ENCODE results near the gene AATK.
A peak's percentile ranks its signal among the peaks of the same experiment; 100 is the strongest.

Gene AATK

DNA sequence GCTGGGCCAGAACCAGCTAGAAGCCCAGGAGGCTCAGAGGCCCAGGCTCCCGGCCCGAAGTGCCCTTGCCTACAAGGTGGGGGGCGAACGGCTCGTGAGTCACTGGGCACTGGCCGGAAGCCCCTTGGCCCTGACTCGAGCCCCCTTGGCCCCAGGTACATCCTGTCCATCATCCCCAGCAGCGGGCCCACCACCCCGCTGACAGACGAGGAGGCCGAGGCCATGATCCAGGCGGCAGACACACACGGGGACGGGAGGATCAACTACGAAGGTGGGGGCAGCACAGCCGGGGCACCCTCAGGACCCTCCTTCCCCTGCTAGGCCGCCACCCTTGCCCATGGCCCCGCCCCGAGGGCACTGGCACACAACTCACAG, 15.8 kb upstream of the AATK start:
- DNase-seq = no peak

DNA sequence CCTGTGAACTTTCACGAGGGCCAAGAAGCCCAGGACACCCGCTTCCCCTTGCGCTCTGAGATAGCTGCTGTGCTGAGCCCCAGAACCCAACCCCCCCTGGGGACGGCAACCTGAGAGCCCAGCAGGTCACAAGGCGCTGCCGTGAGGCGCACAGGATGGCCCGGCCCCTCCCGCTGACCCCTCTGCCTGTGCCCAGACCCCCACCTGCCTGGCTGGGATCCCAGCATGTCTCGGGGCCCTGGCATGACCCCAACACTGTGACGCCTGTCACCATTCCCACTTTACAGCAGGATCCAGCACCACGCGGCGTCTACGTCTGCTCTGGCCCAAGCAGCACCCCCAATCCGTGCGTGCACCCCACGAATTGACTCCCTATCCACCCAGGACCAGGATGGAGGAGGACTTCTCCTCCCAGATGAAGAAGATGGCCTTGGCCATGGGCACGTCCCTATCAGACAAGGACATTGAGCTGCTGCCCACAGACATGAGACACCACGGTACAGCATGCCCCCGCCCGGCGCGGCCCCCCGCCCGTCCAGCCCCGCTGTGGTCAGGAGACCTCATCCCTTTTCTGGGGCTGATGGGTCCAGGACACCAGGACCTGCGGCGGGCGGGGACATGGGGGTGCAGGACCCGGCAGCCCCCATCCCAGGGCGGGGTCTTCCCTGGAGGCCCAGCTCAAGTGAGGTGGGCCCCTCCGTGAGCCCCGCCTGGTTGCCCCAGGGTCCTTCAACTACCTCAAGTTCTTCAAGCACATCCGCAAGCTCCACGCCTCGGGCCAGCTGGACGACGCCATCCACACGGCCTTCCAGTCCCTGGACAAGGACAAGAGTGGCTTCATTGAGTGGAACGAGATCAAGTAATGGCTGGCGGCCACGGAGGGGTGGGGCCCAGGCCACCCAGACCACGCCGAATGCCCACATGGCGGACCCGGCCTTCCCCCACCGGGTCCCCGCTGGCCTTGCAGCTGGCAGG, 15.1 kb upstream of the AATK start:
- DNase-seq = no peak

DNA sequence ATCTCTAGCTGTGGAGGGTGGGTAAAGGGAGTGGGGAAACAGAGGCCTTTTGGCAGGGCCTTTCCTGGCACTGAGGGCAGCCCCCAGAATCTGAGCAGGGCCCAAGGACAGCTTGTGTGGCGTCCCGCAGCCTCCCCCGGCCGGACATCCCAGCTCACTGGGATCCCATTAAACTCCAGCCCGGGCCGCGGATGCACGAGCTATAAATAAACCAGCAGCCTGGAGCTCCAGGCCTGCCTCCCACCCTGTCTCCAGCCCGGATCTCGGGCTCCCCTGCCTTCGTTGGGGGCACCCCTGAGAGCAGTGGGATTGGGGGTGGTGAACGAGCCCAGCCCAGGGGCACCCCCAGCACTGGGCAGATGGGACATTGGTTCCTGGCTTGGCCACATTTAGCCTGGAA, 13.8 kb upstream of the AATK start:
- DNase-seq = no peak

DNA sequence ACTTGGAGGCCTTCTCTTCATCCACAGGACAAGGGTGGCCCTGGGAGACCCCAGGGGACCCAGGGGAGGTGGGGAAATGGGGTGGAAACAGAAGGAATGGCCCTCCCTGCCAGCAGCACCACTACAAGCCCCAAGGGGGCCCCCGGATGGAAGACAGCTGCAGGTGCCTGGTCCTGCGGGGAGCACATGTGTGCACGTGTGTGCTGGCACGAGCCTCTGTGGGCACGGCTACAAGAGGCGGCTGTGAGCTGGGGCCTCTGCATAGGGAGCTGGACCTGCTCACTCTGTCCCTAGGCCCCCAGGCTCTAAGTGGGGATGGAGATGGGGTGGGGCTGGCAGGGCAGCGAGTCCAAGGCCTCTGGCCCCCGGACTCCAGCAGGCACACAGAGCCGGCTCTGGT, 13.2 kb upstream of the AATK start:
- no peak for DNase-seq

DNA sequence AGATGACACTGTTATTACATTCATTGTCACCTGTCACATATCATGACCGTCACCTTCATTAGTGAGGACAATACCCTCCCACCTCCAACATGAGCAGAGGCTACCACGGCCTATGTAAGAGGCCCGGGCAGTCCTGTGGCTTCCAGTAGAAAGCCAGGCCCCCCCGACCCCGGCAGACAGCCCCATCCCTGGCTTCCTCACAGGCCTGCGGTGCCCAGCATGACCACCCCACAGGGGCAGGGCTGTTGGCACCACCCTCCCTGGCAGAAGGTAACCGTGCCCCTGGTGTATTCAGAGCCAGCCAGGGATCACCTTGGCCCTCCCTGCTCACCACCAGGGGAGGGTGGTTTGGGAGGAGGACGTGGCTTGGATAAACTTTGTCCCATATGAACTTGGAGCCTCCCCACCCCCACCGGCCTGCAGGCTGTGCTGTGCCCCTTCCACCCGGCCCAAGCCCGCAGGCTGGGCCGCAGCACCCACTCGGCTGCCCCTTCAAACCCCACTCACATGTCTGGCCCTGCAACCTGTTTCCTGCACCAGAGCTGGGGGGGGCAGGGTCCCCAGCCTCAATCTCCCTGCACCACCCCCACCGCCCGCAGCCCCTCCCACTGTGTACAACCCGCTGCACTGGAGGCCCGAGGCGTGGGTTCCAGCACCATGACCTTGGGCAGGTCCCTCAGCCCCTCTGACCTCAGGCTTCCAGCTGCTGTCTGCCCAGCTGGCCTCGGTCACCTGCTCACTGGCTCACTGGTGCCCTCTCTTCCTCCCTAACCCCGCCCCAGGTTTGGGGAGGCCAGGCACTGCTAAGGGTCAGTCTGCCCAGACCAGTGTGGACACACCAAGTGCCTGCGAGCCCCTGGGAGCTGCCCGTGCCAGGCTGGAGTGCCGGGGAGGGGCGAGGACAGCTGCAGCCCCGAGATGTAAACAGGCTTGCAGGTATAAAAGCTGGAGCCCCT, 12.4 kb upstream of the AATK start:
- no peak for DNase-seq

DNA sequence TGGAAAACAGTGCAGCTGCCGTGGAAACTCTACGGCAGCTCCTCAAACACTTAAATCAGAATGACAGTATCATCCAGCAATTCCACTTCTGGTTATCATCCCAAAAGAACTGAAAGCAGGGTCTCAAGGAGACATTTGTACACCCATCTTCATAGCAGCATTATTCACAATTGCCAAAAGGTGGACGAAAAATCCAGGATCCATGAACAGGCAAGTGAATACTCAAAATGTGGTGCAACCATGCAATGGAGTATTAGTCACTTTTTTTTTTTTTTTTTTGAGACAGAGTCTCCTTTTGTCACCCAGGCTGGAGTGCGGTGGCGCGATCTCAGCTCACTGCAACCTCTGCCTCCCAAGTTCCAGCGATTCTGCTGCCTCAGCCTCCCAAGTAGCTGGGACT, 10.6 kb upstream of the AATK start:
- DNase-seq = no peak

DNA sequence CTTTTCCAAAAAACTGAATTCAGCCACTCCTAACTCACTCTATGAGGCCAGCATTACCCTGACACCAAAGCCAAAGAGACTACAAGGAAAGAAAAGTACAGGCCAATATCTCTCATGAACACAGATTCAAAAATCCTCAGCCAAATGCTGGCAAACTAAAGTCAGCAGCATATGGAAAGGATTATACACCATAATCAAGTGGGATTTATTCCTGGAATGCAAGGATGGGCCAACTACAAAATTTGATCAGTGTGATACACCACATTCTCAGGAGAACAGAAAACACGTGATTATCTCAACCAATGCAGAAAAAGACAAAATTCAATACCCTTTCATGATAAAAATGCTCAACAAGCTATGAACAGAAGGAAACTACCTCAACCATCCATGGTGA, 7.7 kb upstream of the AATK start:
- no peak for DNase-seq

DNA sequence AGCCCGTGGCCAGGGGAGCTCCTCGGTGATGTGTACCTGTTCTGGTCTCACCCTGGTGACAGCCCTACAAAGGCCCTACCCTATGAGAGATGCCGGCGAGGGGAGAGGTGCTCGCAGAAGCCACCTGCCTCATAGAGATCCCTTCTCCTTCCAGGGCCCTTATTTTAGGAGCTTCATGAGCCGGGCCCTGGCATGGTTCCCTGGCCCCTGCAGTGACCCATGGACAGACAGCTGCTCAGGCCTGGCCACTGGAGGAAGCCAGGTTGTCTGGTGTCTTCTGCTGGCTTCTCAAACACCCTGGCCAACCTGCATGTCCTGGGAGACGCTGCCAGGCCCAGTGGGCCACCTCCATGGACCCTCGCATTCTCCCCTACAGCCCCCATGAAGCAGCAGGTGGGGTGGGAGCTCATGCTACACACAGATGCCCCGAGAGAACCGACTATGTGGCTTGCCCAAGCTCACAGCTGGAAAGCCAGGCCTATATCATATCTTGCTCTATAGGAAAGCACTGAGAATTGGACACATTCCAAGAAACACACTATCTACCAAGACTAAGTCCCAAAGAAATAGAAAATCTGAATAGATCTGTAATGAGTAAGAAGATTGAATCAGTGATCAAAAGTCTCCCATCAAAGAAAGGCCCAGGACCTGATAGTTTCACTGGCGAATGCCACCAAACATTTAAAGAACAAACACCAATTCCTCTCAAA, 7.2 kb upstream of the AATK start:
- no peak for DNase-seq

DNA sequence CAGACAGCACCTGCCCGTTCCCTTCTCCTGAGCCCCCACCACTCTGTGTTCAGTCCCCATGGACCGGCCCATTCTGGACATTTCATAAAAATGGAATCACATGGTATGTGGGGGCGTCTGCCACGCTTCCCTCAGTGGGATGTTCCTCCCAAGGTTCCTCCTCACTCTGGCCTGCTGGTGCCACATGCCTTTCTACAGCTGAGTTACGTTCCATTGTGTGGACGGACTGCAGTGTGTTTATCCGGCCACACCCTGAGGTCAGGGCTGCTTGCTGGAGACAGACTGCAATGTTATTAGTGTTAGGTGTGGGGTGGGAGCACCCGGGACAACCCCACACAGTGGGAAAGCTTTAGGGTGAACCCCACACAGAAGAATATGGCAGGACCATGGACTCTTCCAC, 5.9 kb upstream of the AATK start:
- DNase-seq = no peak

DNA sequence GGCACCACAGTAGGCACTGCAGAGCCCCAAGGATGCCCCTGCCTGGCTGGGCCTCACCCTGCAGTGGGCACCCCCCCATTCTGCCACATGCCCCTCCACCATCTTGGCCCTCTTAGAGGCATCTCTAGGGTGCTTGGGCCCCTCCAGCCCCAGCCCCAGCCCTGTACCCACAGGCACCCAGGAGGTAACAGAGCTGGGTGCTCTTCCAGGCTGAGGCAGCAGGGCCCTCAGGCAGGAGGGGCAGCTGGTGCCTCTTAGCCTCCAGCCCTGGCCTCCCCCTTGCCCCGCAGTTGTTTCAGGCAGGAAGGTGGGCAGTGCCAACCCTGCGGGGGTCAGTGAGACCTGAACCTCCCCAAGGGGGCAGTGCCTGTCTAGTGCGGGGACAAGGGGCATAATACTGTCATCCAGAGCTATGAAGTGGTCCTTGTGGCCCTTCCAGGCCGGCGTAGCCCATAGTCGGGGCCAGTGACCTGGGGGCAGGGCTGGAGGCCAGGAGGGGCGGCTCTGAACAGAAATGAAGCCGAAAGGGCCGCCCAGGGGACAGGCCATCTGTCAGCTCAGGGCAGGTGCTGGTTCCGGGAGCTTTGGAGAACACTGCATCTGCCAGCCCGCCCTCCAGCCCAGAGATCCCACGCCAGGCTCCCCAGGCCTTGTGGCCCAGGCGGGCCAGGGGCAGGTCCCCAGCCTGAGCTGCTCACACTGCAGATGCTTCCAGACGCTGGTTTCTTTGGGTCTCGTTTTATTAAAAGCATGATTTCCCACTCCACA, 4.9 kb upstream of the AATK start:
- DNase-seq = no peak

DNA sequence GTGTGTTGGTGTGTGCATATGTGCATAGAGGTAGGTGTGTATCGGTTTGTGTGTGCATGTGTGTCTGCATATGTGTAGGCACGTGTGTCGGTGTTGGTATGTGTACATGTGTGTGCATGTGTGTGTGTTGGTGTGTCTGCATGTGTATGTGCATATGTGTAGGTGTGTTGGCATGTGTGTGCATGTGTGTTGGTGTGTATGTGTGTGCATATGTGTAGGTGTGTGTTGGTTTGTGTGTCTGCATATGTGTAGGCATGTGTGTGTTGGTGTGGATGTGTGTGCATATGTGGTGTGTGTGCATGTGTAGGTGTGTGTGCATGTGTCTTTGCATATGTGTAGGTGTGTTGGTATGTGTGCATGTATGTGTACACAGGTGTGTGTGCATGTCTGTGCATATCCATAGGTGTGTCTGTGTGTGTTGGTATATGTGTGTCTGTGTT, 3.9 kb upstream of the AATK start:
- no peak for DNase-seq

DNA sequence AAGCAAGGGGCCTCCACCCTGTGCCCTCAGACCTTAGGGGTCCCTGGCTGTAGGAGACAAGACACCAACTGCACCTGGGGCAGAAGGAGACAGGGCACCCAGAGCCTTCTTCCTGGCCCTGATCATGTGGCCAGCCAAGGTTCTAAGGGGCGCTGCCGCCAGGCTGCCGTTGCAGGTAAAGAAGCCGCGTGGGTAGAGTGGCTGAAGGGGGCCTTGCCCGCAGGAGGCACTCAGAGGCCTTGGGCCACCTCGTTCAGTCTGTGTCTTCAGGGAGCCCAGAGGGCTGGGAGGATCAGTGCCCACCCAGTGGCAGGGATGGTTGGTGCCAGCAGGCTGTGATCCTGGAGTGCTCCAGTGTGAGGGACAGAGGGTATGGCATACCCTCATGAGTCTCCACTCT, 1.6 kb upstream of the AATK start:
- no peak for DNase-seq

DNA sequence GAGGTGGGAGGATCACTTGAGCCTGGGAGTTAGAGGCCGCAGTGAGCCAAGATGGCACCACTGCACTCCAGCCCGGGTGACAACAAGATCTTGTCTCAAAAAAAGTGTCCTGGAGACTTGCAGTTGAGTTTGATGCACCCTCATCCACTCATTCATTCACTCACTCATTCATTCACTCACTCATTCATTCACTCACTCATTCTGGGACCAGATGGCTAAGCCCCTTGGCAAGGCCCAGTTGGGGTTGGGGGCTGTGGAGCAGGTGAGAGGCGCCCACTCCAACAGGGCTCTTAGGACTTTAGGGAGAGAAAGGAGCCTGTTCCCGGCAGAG, 1.1 kb upstream of the AATK start:
- no peak for DNase-seq

DNA sequence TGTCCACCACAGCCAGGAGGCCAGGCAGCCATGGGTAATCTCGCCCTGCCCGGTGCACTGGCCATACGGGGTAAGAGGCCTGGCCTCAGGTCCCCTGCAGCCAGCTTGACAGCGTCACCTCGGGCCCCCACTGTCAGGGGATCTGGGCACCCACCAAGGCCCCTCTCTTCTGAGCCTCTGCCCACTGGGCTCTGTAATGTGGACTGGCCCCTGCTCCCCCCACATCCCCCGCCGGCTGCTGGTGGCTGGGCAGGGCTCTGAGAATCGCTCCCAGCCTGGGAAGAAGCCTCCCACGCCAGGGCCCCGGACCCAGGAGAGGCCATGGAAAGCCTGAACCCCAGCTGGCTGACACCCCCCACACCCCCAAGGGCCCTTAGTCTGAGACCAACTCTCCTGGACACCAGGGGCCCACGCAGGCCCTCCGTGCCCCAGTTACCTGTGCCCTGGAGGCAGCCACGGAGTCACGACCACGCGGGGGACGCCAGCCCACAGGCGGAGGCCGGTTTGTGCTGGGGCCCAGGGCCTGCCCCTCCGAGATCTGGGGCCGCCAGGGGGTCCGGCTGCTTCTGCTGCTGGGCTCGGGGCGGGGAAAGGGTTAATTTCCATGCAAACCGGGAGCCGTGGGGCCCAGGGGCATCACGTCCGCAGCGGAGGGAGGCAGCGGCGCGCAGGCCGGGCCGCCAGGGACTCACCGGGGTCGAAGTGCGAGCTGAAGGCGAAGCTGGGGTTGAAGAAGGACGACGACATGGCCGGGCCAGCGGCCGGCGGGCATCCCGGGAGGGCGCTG, 582 bp downstream of the AATK start, which contains the start of gene PVALEF:
TSS of gene PVALEF (plus strand) at position 262 of the 787 bp plus-strand sequence. CDS start 15,720 bp downstream, outside the sequence.
- peak in 45 of 56 donors; percentile 37 to 86 (median 61) for DNase-seq

DNA sequence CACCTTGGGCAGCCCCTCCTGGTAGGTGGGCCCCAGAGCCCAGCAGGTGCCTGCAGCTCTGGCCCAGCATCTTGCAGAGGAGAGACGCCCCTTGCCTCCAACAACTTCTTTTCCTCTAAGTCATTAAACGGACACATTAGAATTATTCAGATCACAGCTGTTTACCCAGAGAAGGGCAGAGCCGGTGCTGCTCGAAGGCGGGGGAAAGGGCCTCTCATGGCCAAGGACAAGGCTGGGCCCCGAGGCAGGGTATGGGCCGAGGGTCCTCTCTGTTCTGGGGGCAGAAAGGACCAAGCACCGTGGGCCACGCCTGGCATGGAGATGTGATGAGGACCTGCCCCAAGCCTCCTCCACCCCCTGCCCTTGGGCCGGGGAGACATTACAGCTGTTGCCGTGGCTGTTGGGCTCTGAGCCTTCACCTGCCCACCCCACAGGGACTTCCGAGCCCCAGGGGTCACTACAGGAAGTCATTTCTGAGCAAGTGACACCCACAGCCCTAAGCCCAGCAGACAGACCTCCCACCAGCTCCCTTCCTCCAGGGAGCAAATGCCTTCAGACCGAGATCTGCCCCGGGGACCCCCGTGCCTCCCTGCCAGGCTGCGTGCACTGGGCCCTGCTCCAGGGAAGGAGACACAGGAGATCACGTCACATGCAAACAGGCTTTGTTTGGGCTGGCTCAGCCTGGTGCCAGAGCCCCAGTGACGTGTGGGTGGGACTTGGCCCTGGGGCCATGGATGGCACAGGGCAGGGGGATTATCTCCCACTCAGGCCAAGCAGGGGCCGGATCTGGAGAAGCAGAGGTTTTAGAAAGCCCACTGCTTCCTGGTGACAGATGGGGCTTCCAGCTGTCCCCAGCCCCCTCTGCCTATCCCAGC, 1.4 kb downstream of the AATK start:
- peak in 50 of 56 donors; percentile 23 to 88 (median 63) for DNase-seq

DNA sequence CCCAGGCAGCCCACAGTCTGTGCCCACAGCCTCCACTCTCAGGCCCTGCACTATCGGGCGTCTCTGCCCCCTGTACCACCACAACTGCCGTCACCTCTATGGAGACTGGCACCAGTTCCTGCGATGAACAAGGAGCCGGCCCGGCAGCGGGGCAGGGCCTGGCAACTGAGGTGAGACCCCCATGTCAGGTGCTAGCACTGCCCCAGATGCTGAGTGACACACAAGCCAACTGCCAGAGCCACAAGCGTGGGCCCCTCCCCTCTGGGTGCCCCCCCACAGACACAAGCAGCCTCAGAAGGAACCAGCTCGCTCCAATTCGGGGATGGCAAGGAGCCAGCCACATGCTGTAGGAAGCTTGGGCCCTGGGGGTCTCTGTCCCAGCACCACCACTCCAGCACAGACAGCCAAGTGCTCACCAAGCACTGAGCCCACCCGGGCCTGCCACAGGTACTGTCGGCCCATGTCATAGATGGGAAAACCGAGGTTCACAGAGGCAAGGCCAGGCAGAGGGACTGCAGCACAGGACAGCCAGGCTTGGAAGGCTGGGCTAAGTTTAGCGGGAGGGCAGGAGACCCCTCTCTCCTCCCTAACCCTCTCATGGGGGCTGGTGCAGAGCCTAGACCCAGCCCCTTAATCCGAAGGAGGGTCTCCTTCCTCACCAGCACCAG, 2.2 kb downstream of the AATK start:
- peak in 1 of 56 donors; percentile 28 for DNase-seq

DNA sequence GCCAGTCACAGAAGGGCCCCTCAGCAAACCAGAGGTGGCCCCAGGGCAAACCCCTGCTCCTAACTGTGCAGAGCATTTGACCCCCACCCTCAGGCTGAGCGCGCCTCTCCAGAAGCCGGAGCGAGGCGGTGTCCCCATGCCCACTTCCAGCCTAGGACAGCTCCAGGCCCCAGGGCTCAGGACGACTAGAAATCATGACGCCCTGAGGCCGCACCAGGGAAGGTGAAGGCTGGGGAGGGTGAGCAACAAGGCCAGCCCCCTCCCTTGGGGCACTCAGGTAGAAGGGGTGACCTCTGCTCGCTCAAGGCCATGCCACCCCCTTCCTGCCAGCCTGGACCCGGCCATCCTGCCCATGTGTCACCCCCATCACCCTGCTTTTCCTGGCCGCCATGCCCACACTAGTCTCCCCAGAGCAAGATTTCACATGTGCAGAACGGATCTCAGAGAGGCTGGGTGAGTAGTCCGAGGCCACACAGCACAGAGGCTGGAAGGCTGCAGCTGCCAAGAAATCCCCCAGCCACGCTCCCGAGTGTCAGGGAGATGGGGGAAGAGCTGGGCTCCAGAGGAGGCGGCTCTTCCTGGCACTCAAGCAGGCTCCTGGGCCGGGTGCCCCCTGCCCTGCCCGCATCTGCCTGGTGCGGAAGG, 2.8 kb downstream of the AATK start:
- no peak for DNase-seq

DNA sequence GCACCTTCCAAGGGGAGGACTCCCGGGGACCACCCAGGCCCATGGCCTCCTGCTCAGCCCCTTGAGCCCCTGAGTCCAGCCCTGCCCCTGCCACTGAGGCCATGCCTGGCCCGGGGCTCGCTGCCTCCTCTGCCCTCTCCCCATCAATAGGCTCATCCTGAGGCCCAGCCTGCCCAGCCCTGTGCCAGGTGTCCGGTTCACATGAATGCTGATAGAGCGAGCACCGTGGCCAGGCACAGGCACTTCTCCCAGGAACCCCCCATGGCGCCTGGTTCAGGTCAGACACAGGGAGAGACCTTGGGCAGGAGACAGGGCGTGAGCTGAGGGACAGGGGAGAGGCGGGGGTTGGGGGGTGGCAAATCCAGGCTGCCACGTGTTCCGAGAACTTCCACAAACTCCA, 3.5 kb downstream of the AATK start:
- DNase-seq = no peak

Measured in nucleus accumbens (tissue), 56 donors.